ENCODE measurements around the gene SLC16A4. TPM values are rescaled to one million over a fixed set of nuclear protein-coding genes. Genes with fewer than 3 reads are reported as not detected.

Gene SLC16A4
- total RNA-seq, 1 donor from 2014 or later = 3.3 TPM

DNA sequence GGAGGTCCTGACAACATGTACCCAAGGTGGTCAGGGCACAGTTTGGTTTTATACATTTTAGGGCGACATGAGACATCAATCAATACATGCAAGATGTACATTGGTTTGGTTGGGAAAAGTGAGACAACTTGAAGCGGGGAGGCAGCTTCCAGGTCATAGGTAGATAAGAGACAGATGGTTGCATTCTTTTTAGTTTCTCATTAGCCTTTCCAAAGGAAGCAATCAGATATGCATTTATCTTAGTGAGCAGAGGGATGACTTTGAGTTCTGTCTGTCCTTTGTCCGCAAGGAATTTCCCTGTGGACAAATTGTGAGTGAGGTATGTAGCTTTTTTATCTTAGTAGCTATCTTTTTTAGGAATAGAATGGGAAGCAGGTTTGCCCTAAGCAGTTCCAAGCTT is 62.1 kb downstream of the SLC16A4 start:
- Histone ChIP-seq H3K9me3 (replicated peaks) (no peaks in the 10 kb centered on the region), H3K27me3 (ENCODE audit: low read depth) (no peaks in the 10 kb centered on the region), H3K4me1 (no peaks in the 10 kb centered on the region), H3K36me3 (no peaks in the 10 kb centered on the region), H3K4me3 (no peak overlapping the region), H3K27ac (replicated peaks) (no peak overlapping the region)
- TF ChIP-seq, protein P1, sequence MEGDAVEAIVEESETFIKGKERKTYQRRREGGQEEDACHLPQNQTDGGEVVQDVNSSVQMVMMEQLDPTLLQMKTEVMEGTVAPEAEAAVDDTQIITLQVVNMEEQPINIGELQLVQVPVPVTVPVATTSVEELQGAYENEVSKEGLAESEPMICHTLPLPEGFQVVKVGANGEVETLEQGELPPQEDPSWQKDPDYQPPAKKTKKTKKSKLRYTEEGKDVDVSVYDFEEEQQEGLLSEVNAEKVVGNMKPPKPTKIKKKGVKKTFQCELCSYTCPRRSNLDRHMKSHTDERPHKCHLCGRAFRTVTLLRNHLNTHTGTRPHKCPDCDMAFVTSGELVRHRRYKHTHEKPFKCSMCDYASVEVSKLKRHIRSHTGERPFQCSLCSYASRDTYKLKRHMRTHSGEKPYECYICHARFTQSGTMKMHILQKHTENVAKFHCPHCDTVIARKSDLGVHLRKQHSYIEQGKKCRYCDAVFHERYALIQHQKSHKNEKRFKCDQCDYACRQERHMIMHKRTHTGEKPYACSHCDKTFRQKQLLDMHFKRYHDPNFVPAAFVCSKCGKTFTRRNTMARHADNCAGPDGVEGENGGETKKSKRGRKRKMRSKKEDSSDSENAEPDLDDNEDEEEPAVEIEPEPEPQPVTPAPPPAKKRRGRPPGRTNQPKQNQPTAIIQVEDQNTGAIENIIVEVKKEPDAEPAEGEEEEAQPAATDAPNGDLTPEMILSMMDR (IDR thresholded peaks at IDR 0.05; ENCODE audit: borderline replicate concordance) = no peak
- DNase-seq = no peak
- intact Hi-C loops (cut with micrococcal nuclease) = no loop called here

DNA sequence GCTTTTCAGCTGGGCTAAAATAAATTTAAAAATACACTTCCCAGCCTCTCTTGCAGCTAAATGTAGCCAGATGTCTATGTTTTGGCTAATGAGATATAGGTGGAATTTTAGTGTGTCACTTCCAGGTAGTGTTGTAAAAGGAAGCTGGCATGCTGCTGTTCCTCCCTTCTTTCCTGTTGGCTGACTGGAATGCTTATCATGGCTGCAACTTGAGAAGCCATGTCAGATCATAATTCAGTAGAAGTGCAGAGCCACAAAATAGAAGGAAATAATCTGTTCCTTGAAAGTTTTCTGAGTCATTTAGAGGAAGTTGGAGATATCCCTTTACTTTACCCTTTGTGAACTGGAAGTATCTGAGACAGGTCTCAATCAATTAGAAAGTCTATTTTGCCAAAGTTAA is 62.6 kb downstream of the SLC16A4 start:
- H3K36me3 ChIP-seq = no peaks in the 10 kb centered on the region
- TF ChIP-seq, protein P1 (IDR thresholded peaks at IDR 0.05; ENCODE audit: borderline replicate concordance) = no peak
- intact Hi-C loops (cut with micrococcal nuclease) = no loop called here
- H3K27ac ChIP-seq (replicated peaks) = no peak overlapping the region
- H3K4me3 ChIP-seq = no peak overlapping the region
- H3K9me3 ChIP-seq (replicated peaks) = no peaks in the 10 kb centered on the region
- no peak for DNase-seq
- no peaks in the 10 kb centered on the region for H3K4me1 ChIP-seq
- H3K27me3 ChIP-seq (ENCODE audit: low read depth) = no peaks in the 10 kb centered on the region

DNA sequence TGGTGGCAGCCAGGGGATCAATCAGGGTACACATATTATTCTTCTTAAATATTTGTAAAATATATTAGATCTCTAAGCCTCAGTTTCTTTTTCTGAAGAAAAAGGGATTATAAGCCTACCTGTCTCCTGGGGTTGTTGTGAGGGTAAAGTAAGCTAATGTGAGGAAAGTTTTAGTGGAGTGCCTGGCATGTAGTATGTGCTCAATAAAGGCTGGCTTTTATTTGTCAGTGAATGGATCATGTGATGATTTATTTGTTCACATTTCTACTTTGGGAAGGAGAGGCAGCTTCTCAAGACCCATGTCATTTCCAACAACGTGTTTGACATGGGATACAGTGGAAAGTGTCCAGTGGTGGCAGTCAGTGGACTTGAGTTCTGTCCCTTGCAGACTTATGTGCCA is 64.0 kb downstream of the SLC16A4 start:
- Histone ChIP-seq H3K27ac (replicated peaks) (no peak overlapping the region), H3K9me3 (replicated peaks) (no peaks in the 10 kb centered on the region), H3K4me3 (no peak overlapping the region), H3K36me3 (no peaks in the 10 kb centered on the region), H3K4me1 (no peaks in the 10 kb centered on the region), H3K27me3 (ENCODE audit: low read depth) (no peaks in the 10 kb centered on the region)
- no peak for DNase-seq
- TF ChIP-seq, protein P1 (IDR thresholded peaks at IDR 0.05; ENCODE audit: borderline replicate concordance) = no peak
- intact Hi-C loops (cut with micrococcal nuclease) = no loop called here

DNA sequence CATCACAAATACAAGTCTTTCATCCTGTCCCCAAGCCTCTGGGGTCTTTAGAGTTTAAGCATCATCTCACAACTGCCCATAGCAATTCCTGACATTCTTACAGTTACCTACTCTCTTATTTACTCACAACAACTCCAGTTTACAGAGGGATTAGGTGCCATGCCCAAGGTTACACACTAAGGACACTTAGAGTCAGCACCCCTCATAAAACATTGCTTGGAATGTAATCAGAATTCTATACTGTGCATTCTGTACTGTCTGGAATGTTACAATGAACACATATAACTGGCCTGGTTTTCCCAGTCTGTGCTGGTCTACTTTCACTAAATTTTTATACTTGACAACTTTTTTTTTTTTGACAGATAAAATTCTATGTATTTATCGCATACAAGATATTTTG is 66.2 kb downstream of the SLC16A4 start:
- intact Hi-C loops (cut with micrococcal nuclease) = no loop called here
- H3K27me3 ChIP-seq (ENCODE audit: low read depth) = no peaks in the 10 kb centered on the region
- TF ChIP-seq, protein P1 (IDR thresholded peaks at IDR 0.05; ENCODE audit: borderline replicate concordance) = no peak
- H3K4me1 ChIP-seq = no peaks in the 10 kb centered on the region
- no peak overlapping the region for H3K27ac ChIP-seq (replicated peaks)
- H3K9me3 ChIP-seq (replicated peaks) = no peaks in the 10 kb centered on the region
- H3K36me3 ChIP-seq = no peaks in the 10 kb centered on the region
- H3K4me3 ChIP-seq = no peak overlapping the region
- DNase-seq = no peak

DNA sequence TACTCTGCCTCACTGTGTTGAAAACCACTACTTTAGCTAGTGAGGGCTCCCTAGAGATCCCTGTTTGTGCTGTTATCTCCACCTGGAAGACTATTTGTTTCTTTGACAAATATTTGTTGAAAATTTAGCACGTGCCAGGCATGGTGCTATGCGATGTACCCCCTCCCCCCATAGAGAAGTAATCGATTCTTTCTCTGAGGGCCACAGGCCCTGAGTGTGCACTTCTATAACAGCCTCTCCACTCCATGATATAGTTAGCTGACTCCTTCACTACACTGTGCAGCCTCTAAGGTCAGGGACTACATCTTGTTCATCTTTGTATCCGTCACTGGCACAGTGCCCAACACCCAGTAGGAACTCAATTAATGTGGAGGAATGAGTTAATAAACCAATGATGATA is 69.0 kb downstream of the SLC16A4 start:
- TF ChIP-seq, protein P1 (IDR thresholded peaks at IDR 0.05; ENCODE audit: borderline replicate concordance) = no peak
- no peak for DNase-seq
- no peak overlapping the region for H3K4me3 ChIP-seq
- intact Hi-C loops (cut with micrococcal nuclease) = no loop called here
- no peak overlapping the region for H3K27ac ChIP-seq (replicated peaks)
- no peaks in the 10 kb centered on the region for H3K27me3 ChIP-seq (ENCODE audit: low read depth)
- H3K9me3 ChIP-seq (replicated peaks) = no peaks in the 10 kb centered on the region
- H3K4me1 ChIP-seq = no peaks in the 10 kb centered on the region
- H3K36me3 ChIP-seq = no peaks in the 10 kb centered on the region

DNA sequence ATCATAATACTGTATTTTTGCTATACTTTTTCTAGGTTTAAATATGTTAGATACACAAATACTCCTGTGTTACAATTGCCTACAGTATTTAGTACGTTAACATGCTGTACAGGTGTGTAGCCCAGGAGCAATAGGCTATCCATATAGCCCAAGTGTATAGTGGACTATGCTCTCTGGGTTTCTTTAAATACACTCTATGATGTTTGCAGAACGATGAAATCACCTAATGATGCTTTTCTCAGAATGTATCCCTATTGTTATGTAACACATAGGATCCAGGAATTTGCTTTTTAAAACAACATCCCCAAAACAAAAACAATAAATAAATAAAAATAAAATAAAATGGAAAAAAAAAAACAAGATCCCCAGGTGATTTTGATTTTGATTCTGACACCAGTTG is 69.8 kb downstream of the SLC16A4 start:
- DNase-seq = no peak
- H3K9me3 ChIP-seq (replicated peaks) = no peaks in the 10 kb centered on the region
- no peak overlapping the region for H3K27ac ChIP-seq (replicated peaks)
- H3K4me1 ChIP-seq = no peaks in the 10 kb centered on the region
- no peak overlapping the region for H3K4me3 ChIP-seq
- intact Hi-C loops (cut with micrococcal nuclease) = no loop called here
- TF ChIP-seq, protein P1 (IDR thresholded peaks at IDR 0.05; ENCODE audit: borderline replicate concordance) = no peak
- no peaks in the 10 kb centered on the region for H3K27me3 ChIP-seq (ENCODE audit: low read depth)
- no peaks in the 10 kb centered on the region for H3K36me3 ChIP-seq
